IMR-90 (cell line): ENCODE measurements around the gene ELL. TPM values are rescaled to one million over a fixed set of nuclear protein-coding genes. Genes with fewer than 3 reads are reported as not detected.

ENCODE experiments used
- ATAC-seq: fragments of 200-7000 bp; cut with Tn5 transposase; 2 replicates; pipeline ENCODE4 v1.9.1; 2020; ENCODE audit warnings: low read depth, mild to moderate bottlenecking, moderate library complexity
- BruUV-seq: library from RNA; stranded (reverse); fragments of 400-500 nt; replicated peaks from 2 replicates; lab custom pipeline; 2021; lab: Mats Ljungman, UMichigan
- CTCF ChIA-PET: fragments of 300-600 bp; formaldehyde crosslinking; extraction: SDS; loops from one replicate; lab custom pipeline; 2021; ENCODE audit warnings: antibody characterized with exemption; lab: Yijun Ruan, JAX
- POLR2A ChIA-PET: fragments of 300-600 bp; sonication (Branson Sonifier 250); formaldehyde crosslinking; loops from one replicate; lab custom pipeline; 2022; ENCODE audit warnings: antibody characterized with exemption; ENCODE audit not compliant: unreplicated experiment; lab: Charles Lee
- DNase-seq: peaks from one replicate; pipeline ENCODE4 v3.0.0; 2013
- H2AFZ ChIP-seq: replicated peaks from 2 replicates; pipeline ENCODE3; 2013; ENCODE audit warnings: low read length, mild to moderate bottlenecking; ENCODE audit not compliant: poor library complexity
- H2AK5ac ChIP-seq: 2 replicates; pipeline ENCODE4 v1.6.1; 2013; ENCODE audit warnings: low read depth, low read length, inconsistent platforms
- H2AK9ac ChIP-seq: replicated peaks from 2 replicates; pipeline ENCODE3; 2013; ENCODE audit warnings: mild to moderate bottlenecking, low read depth, low read length, moderate library complexity; ENCODE audit not compliant: poor library complexity
- H2BK120ac ChIP-seq: 2 replicates; pipeline ENCODE4 v1.6.1; 2013; ENCODE audit warnings: low read depth, low read length, inconsistent platforms
- H2BK15ac ChIP-seq: 3 replicates; pipeline ENCODE4 v1.6.1; 2013; ENCODE audit warnings: low read depth, low read length, inconsistent platforms
- H2BK20ac ChIP-seq: 2 replicates; pipeline ENCODE4 v1.6.1; 2013; ENCODE audit warnings: low read depth, mild to moderate bottlenecking, inconsistent platforms, low read length, moderate library complexity
- H2BK5ac ChIP-seq: 2 replicates; pipeline ENCODE4 v1.6.1; 2013; ENCODE audit warnings: mild to moderate bottlenecking, low read depth, low read length, inconsistent platforms; ENCODE audit not compliant: poor library complexity, severe bottlenecking
- H3K14ac ChIP-seq: replicated peaks from 2 replicates; pipeline ENCODE4 v1.6.1; 2013; ENCODE audit warnings: low read depth, low read length, inconsistent platforms
- H3K18ac ChIP-seq: 2 replicates; pipeline ENCODE4 v1.6.1; 2013; ENCODE audit warnings: low read depth, low read length, control low read depth
- H3K23ac ChIP-seq: 2 replicates; pipeline ENCODE4 v1.6.1; 2013; ENCODE audit warnings: low read depth, low read length, inconsistent platforms
- H3K27ac ChIP-seq: 2 replicates; pipeline ENCODE4 v1.5.1; 2013; ENCODE audit warnings: mild to moderate bottlenecking, control low read depth, low read length; ENCODE audit not compliant: insufficient read depth
- H3K27me3 ChIP-seq: 2 replicates; pipeline ENCODE4 v1.6.1; 2013; ENCODE audit warnings: low read length; ENCODE audit not compliant: control insufficient read depth, insufficient read depth
- H3K36me3 ChIP-seq: 2 replicates; pipeline ENCODE4 v1.6.1; 2013; ENCODE audit warnings: low read length, mixed read lengths; ENCODE audit not compliant: control insufficient read depth, insufficient read depth
- H3K4ac ChIP-seq: 2 replicates; pipeline ENCODE4 v1.6.1; 2013; ENCODE audit warnings: low read depth, low read length, inconsistent platforms
- H3K4me1 ChIP-seq: 2 replicates; pipeline ENCODE4 v1.6.1; 2013; ENCODE audit warnings: low read length, mixed read lengths; ENCODE audit not compliant: control insufficient read depth, insufficient read depth
- H3K4me2 ChIP-seq: 2 replicates; pipeline ENCODE4 v1.6.1; 2013; ENCODE audit warnings: low read depth, mild to moderate bottlenecking, control low read depth, low read length, moderate library complexity
- H3K4me3 ChIP-seq: 2 replicates; pipeline ENCODE4 v1.5.1; 2013; ENCODE audit warnings: low read depth, mild to moderate bottlenecking, control low read depth, low read length, moderate library complexity; ENCODE audit not compliant: insufficient read depth
- H3K56ac ChIP-seq: 2 replicates; pipeline ENCODE4 v1.6.1; 2013; ENCODE audit warnings: low read length, inconsistent platforms; ENCODE audit not compliant: insufficient read depth; ENCODE audit errors: extremely low read depth
- H3K79me1 ChIP-seq, 2 experiments: 2 replicates each; pipeline ENCODE4 v1.6.1; 2013; ENCODE audit warnings: low read length in 2 of 2, inconsistent platforms in 1 of 2, low read depth in 1 of 2
- H3K9ac ChIP-seq: 2 replicates; pipeline ENCODE4 v1.6.1; 2013; ENCODE audit warnings: low read depth, low read length, control low read depth
- H3K9me1 ChIP-seq: 2 replicates; pipeline ENCODE4 v1.6.1; 2013; ENCODE audit warnings: low read length, inconsistent platforms; ENCODE audit not compliant: insufficient read depth
- H3K9me3 ChIP-seq: 2 replicates; pipeline ENCODE4 v1.6.1; 2013; ENCODE audit warnings: low read length; ENCODE audit not compliant: control insufficient read depth, insufficient read depth
- H4K20me1 ChIP-seq: 2 replicates; pipeline ENCODE4 v1.6.1; 2013; ENCODE audit warnings: low read length, inconsistent platforms; ENCODE audit not compliant: insufficient read depth
- H4K5ac ChIP-seq: 2 replicates; pipeline ENCODE4 v1.6.1; 2013; ENCODE audit warnings: mild to moderate bottlenecking, low read depth, low read length, control low read depth
- H4K8ac ChIP-seq, 2 experiments: 2 replicates each; pipeline ENCODE4 v1.6.1; 2013; ENCODE audit warnings: low read depth in 2 of 2, low read length in 2 of 2, control low read depth in 1 of 2, inconsistent platforms in 1 of 2
- H4K91ac ChIP-seq: 2 replicates; pipeline ENCODE4 v1.6.1; 2013; ENCODE audit warnings: low read depth, low read length, inconsistent platforms; ENCODE audit not compliant: insufficient read depth
- CTCF ChIP-seq: conservative IDR thresholded peaks from 2 replicates; pipeline ENCODE4 v1.5.1; 2012; ENCODE audit warnings: mild to moderate bottlenecking, low read depth, low read length, improper control_type of control experiment
- MXI1 ChIP-seq: IDR thresholded peaks from 2 replicates; pipeline ENCODE4 v1.6.1; 2012; ENCODE audit warnings: low read depth, mild to moderate bottlenecking, low read length, moderate library complexity, borderline replicate concordance
- RAD21 ChIP-seq: IDR thresholded peaks from 2 replicates; pipeline ENCODE4 v1.6.1; 2012; ENCODE audit warnings: low read length, improper control_type of control experiment
- SMC3 ChIP-seq: fragments of 150-350 bp; IDR thresholded peaks from 2 replicates; pipeline ENCODE4 v1.6.1; 2016; ENCODE audit warnings: low read depth, mild to moderate bottlenecking, antibody characterized with exemption, low read length, moderate library complexity
- WGBS, 2 experiments: methylation state at CpG; one replicate each; pipeline versions ENCODE4 v1.1.5 to v1.1.7; 2013; ENCODE audit warnings: missing lambda C conversion rate in 2 of 2; ENCODE audit not compliant: insufficient read length in 1 of 2; ENCODE audit errors: extremely low coverage in 2 of 2; 5-methylcytosine and 5-hydroxymethylcytosine counted together
- dilution Hi-C: fragments of 300-500 bp; cut with HindIII; formaldehyde crosslinking; loops from one replicate; pipeline ENCODE4 v1.14.3; 2018; ENCODE audit warnings: low sequenced_read_pairs; ENCODE audit not compliant: unreplicated experiment
- in situ Hi-C: fragments of 300-500 bp; cut with MboI; formaldehyde crosslinking; loops from 3 replicates; pipeline ENCODE4 v1.14.3; 2019; ENCODE audit warnings: low sequenced_read_pairs, inconsistent platforms, mixed read lengths
- intact Hi-C: fragments of 100-400 bp; cut with micrococcal nuclease; formaldehyde crosslinking; loops from 2 replicates; pipeline ENCODE4 v1.10.0; 2022
- polyA plus RNA-seq, 3 experiments: library from polyadenylated mRNA; depleted of rRNA; stranded (reverse); fragments of >200 nt; gene quantifications; 2 replicates each; pipeline ENCODE4 v1.2.3, GENCODE V29; 2012; ENCODE audit warnings: low replicate concordance in 1 of 3
- total RNA-seq: library from RNA; depleted of rRNA; stranded (reverse); fragments of >200 nt; gene quantifications from 2 replicates; pipeline ENCODE4 v1.2.3, GENCODE V29; 2012
- TF ChIP-seq, protein P1 (sequence below): fragments of 150-350 bp; IDR thresholded peaks from 2 replicates; pipeline ENCODE4 v1.6.1; 2017; ENCODE audit warnings: mild to moderate bottlenecking, antibody characterized with exemption, low read length, low read depth

ELL gene
- total and polyA plus RNA-seq, 2 of the 4 experiments (the other 2 are of a cell fraction), result 6.3 to 13.1 TPM

GRCh38 chr19:18488403-18488723 lies 33.5 kb downstream of the ELL start:
- H3K4me2 ChIP-seq, result no peak overlapping the region
- no peak overlapping the region for H3K4ac ChIP-seq
- H2AK5ac ChIP-seq, result no peak overlapping the region
- H3K36me3 ChIP-seq, result no peaks in the 10 kb centered on the region
- no peak for DNase-seq
- H3K9me3 ChIP-seq, result no peaks in the 10 kb centered on the region
- no peak overlapping the region for H4K91ac ChIP-seq
- H3K18ac ChIP-seq, result no peak overlapping the region
- POLR2A ChIA-PET, result no interaction called here
- in situ Hi-C loops, result no loop called here
- intact Hi-C loops, result no loop called here
- H3K27ac ChIP-seq, result no peak overlapping the region
- H2BK15ac ChIP-seq, result no peak overlapping the region
- no peak overlapping the region for H4K8ac ChIP-seq
- no peak overlapping the region for H2BK120ac ChIP-seq
- no peak for TF ChIP-seq MXI1
- TF ChIP-seq, protein P1, sequence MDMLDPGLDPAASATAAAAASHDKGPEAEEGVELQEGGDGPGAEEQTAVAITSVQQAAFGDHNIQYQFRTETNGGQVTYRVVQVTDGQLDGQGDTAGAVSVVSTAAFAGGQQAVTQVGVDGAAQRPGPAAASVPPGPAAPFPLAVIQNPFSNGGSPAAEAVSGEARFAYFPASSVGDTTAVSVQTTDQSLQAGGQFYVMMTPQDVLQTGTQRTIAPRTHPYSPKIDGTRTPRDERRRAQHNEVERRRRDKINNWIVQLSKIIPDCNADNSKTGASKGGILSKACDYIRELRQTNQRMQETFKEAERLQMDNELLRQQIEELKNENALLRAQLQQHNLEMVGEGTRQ, result peak; percentile 25; the same call in 1 of the 2 replicates
- 0 out of 2 replicates have a peak, but pooled peaks have one; percentile 15 for TF ChIP-seq RAD21
- peak; percentile 36 for TF ChIP-seq CTCF
- no peak for TF ChIP-seq SMC3
- ATAC-seq, result peak; percentile 49; the same call in 1 of the 2 replicates
- H3K23ac ChIP-seq, result no peak overlapping the region
- dilution Hi-C loops, result no loop called here
- H4K20me1 ChIP-seq, result peaks cover 95% of the 10 kb centered on the region
- no peak overlapping the region for H2BK5ac ChIP-seq
- no peaks in the 10 kb centered on the region for H3K27me3 ChIP-seq
- no peak overlapping the region for H4K5ac ChIP-seq
- H3K14ac ChIP-seq, result no peak overlapping the region
- H3K56ac ChIP-seq, result no peak overlapping the region
- BruUV-seq, result no TSS peak
- WGBS, 2 experiments, result 79% methylated on average over 6 of the region's 6 CpGs; no CpG with 5 or more reads in 1 of the 2 experiments
- peak overlapping the region; percentile 23 for H2AK9ac ChIP-seq
- peaks cover 39 to 99% of the 10 kb centered on the region in 2 experiments for H3K79me1 ChIP-seq
- no peak overlapping the region for H2BK20ac ChIP-seq
- H2AFZ ChIP-seq, result no peak overlapping the region
- peaks cover 29% of the 10 kb centered on the region for H3K4me1 ChIP-seq
- CTCF ChIA-PET, result no interaction called here
- peaks cover 39% of the 10 kb centered on the region for H3K9me1 ChIP-seq
- H3K4me3 ChIP-seq, result no peak overlapping the region
- no peak overlapping the region for H3K9ac ChIP-seq
